ENCODE measurements around the gene MSANTD2.

MSANTD2 gene

DNA sequence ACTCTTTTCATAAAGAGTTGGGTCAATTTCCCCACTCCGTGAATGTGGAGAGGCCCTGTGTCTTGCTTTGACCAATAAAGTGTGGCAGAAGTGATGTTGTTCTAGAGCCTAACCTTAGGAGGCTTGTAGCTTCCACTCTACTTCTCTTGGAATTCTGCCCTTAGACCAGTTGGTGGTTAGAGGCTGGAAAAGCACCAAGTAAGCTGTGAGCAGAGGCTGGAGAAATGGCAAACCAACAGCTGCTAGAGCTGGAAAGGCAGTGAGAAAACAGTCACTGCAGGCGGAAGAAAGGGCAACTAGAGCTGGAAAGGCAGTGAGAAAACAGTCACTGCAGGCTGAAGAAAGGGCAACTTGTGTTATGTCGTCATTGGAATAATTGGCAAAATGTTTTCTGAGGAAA lies 29.8 kb upstream of the MSANTD2 start:
- no peak overlapping the region for H3K4me3 ChIP-seq (ENCODE audit: low read depth, low read length)
- no peak for TF ChIP-seq MYC (IDR thresholded peaks at IDR 0.05; ENCODE audit: low read depth, low read length)
- TF ChIP-seq, protein P1, sequence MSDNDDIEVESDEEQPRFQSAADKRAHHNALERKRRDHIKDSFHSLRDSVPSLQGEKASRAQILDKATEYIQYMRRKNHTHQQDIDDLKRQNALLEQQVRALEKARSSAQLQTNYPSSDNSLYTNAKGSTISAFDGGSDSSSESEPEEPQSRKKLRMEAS (IDR thresholded peaks at IDR 0.05; ENCODE audit: low read depth, low read length) = no peak
- no peak for DNase-seq (ENCODE audit: low read depth)

DNA sequence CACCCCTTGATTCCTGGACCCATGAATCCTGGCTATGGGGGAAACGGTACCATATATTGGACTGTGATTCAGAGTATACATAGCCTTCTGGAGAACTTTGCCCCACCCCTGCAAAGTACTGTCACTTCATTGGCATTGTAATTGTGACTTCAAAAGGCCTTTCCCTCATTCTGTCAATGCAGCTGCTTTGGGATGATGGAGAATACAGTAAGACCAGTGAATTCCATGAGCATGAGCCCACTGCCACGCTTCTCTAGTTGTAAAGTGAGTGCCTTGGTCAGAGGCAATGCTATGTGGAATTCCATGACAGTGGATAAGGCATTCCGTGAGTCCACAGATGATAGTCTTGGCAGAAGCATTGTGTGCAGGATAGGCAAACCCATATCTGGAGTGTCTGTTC lies 25.7 kb upstream of the MSANTD2 start:
- no peak overlapping the region for H3K4me3 ChIP-seq (ENCODE audit: low read depth, low read length)
- DNase-seq (ENCODE audit: low read depth) = no peak
- TF ChIP-seq POLR2A (IDR thresholded peaks at IDR 0.05; ENCODE audit: extremely low read depth, insufficient read length) (no peak), MYC (IDR thresholded peaks at IDR 0.05; ENCODE audit: low read depth, low read length) (no peak)
- TF ChIP-seq, protein P1 (IDR thresholded peaks at IDR 0.05; ENCODE audit: low read depth, low read length) = no peak
- TF ChIP-seq, protein P2, sequence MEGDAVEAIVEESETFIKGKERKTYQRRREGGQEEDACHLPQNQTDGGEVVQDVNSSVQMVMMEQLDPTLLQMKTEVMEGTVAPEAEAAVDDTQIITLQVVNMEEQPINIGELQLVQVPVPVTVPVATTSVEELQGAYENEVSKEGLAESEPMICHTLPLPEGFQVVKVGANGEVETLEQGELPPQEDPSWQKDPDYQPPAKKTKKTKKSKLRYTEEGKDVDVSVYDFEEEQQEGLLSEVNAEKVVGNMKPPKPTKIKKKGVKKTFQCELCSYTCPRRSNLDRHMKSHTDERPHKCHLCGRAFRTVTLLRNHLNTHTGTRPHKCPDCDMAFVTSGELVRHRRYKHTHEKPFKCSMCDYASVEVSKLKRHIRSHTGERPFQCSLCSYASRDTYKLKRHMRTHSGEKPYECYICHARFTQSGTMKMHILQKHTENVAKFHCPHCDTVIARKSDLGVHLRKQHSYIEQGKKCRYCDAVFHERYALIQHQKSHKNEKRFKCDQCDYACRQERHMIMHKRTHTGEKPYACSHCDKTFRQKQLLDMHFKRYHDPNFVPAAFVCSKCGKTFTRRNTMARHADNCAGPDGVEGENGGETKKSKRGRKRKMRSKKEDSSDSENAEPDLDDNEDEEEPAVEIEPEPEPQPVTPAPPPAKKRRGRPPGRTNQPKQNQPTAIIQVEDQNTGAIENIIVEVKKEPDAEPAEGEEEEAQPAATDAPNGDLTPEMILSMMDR (IDR thresholded peaks at IDR 0.05; ENCODE audit: low read depth, low read length) = no peak

DNA sequence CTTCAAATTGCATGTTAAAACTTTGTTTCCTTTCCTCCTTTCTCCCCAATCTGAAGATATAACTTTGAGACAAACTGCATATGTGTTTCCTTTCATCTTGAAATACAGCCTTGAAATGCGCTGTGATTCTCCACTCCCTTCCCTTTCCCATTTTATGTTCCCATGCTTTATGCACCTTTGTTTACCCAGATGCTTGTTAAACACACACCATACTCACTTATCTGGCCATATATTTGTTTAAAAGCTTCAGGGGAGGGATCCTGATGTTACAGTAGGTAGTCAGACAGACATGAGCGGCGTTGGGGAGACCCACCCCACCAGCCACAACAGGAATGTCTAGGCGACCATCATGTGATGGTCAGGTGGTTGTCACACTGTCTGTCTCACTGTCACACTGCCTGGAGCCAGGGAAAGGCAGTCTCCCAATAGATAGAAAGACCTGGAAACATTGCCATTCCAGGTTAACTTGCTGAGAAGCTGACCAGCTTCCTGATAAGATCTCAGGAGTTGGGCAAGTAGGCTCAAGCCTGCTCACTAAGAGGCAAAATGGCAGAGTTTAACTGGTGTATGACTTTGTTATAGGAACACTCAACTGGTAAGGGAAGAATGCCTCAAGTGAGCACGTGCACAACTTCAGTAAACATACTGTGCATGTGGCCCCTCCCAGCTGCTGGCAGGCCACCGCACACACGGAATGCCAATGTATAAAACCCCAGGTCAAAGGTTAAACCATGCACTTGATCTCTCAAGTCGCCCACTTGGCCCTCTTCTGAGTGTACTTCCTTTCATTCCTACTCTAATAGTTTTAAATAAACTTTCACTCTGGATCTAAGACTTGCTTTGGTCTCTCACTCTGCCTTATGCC lies 23.5 kb upstream of the MSANTD2 start:
- TF ChIP-seq, protein P2 (IDR thresholded peaks at IDR 0.05; ENCODE audit: low read depth, low read length) = no peak
- TF ChIP-seq POLR2A (IDR thresholded peaks at IDR 0.05; ENCODE audit: extremely low read depth, insufficient read length) = no peak
- TF ChIP-seq, protein P1 (IDR thresholded peaks at IDR 0.05; ENCODE audit: low read depth, low read length) = no peak
- no peak for TF ChIP-seq MYC (IDR thresholded peaks at IDR 0.05; ENCODE audit: low read depth, low read length)
- H3K4me3 ChIP-seq (ENCODE audit: low read depth, low read length) = no peak overlapping the region
- DNase-seq (ENCODE audit: low read depth) = no peak

DNA sequence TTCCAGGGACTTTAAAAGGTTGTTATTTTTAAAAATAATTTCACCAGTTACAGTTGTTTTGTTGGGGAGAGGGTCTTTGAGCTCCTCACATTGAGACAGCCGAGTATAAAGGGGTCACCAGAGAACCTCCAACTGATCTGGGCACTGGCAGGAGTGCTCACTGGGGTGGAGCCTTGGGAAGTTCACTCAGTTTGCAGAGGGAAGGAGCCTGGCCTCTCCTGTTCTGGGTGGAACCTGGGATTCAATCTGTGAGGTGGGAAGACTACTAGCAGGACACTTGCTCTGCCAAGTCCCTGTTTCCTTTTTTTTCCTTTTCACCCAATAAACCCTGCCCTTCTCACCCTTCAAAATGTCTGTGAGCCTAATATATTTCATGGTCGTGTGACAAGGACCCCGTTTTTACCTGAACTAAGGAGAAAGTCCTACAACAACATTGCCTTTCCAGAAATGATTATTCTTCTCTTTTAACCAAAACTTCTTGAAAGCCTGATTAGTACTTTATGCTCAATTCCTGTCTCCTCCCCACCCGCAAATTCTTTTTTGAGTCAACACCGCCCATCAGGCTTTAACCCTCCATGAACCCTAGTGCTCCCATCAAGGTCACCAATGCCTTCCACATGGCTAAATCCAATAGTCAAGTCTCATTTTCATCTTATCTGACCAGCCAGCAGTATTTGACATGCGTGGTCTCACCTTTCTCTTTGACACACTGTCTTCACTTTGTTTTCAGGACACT lies 22.0 kb upstream of the MSANTD2 start:
- DNase-seq (ENCODE audit: low read depth) = no peak
- TF ChIP-seq, protein P2 (IDR thresholded peaks at IDR 0.05; ENCODE audit: low read depth, low read length) = no peak
- no peak for TF ChIP-seq POLR2A (IDR thresholded peaks at IDR 0.05; ENCODE audit: extremely low read depth, insufficient read length)
- TF ChIP-seq, protein P1 (IDR thresholded peaks at IDR 0.05; ENCODE audit: low read depth, low read length) = no peak
- no peak for TF ChIP-seq MYC (IDR thresholded peaks at IDR 0.05; ENCODE audit: low read depth, low read length)
- H3K4me3 ChIP-seq (ENCODE audit: low read depth, low read length) = no peak overlapping the region

DNA sequence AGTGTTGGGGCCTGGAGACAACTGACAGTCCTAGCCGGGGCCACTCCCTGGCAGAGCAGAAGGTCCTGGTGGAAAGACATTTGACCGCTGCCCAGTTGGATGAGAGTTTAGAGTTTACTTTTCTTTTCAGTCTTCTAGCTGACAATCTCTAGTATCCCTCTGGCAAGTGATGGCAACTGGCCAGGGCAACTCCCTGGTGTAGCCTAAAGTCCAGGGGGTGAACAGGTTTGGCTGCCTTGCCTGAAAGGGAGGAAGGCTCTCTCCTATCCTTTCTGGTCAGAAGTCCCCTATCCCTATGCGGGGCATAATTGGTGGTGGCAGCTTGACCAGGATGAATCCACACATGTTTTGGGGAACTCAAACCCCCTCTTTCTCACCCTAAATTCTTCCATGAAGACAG lies 16.8 kb upstream of the MSANTD2 start:
- H3K4me3 ChIP-seq (ENCODE audit: low read depth, low read length) = no peak overlapping the region
- TF ChIP-seq POLR2A (IDR thresholded peaks at IDR 0.05; ENCODE audit: extremely low read depth, insufficient read length) (no peak), MYC (IDR thresholded peaks at IDR 0.05; ENCODE audit: low read depth, low read length) (no peak)
- TF ChIP-seq, protein P2 (IDR thresholded peaks at IDR 0.05; ENCODE audit: low read depth, low read length) = no peak
- TF ChIP-seq, protein P1 (IDR thresholded peaks at IDR 0.05; ENCODE audit: low read depth, low read length) = no peak
- DNase-seq (ENCODE audit: low read depth) = no peak

DNA sequence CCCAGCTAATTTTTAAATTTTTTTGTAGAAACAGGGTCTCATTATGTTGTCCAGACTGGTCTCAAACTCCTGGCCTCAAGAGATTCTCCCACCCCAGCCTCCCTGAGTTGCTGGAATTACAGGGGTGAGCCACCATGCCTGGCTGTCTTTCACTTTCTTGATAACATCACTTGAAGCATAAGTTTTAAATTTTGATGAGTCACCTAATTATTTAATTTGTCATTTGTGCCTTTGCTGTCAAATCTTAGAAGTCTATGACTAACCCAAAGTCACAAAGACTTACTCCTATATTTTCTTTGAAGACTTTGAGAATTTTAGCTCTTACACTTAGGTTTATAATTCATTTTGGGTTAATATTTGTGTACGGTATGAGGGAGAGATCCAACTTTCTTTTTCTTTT lies 14.5 kb upstream of the MSANTD2 start:
- H3K4me3 ChIP-seq (ENCODE audit: low read depth, low read length) = no peak overlapping the region
- no peak for TF ChIP-seq POLR2A (IDR thresholded peaks at IDR 0.05; ENCODE audit: extremely low read depth, insufficient read length)
- no peak for DNase-seq (ENCODE audit: low read depth)

Measured in NB4 (cell line).